GM21423 (cell line): ENCODE results near the gene RAB26.

Experiments used
- ATAC-seq: cut with Tn5 transposase; IDR thresholded peaks from one replicate; pipeline ENCODE4 v1.9.1; 2021; ENCODE audit warnings: mild to moderate bottlenecking, moderate library complexity; ENCODE audit not compliant: unreplicated experiment

RAB26 gene

GRCh38 chr16:2159175-2159838, 10.9 kb downstream of the RAB26 start:
- ATAC-seq, result no peak

DNA sequence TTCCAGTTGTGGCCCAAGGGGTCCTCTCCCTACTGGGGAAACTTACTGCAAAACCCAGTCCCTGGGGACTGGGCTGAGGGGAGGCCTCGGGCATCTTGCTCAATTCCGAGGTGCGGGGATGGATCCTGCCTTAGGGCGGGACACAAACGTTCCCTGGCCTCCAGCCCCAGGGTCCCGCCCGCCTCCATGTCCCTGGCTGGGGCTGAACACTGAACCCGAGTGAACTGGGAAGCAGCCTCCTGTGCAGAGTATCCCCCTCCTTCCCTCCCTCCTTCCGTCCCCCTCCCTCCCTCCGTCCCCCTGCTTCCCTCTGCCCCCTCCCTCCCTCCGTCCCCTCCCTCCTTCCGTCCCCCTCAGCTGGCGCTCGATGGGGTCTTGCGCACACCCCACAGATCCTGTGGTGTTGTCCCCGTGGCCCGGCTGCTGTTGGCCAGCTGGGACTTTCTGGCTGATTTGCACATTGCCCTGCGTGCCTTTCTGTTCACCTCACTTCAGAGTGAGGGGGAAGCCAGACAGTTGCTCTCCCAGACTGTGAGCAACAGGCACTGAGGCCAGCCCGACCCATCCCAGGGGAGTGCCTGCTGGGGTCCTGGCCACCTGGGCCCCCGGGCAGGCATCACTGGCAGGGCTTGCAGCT, 12.6 kb downstream of the RAB26 start:
- ATAC-seq, result no peak

GRCh38 chr16:2161911-2162310, 13.5 kb downstream of the RAB26 start:
- ATAC-seq, result no peak

- no peak for ATAC-seq
Measured at GRCh38 chr16:2162676-2163118, 14.3 kb downstream of the RAB26 start.

GRCh38 chr16:2163211-2163881, 14.9 kb downstream of the RAB26 start:
- ATAC-seq, result no peak

GRCh38 chr16:2165861-2166260, 17.4 kb downstream of the RAB26 start:
- ATAC-seq, result no peak

GRCh38 chr16:2166263-2167067, 18.0 kb downstream of the RAB26 start:
- ATAC-seq, result no peak

DNA sequence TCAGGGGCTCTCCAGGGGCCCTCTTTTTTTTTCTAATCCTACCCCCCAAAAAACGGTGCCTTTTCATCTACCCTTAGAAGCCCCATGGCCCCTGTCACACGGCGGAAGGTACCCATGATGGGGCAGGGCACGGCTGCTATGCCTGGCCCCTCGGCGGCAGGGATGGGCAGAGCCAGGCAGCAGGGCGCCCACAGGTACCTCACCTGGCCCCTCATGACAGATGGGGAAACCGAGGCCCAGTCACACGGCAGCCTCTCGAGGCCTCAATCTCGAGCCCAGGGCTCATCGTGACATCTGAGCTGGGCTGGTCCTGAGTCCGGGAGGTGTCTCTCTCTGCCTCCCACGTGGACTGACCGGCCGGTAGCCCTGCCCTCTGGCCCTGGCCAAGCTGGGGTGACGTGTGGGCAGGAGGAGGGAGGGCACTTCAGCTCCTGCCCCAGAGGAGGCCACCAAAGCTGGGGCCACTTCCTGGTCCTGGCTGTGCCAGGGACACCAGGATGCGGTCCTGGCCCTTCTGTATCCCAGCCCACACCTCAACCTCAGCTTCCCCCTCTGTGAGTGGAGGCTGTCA, 18.7 kb downstream of the RAB26 start:
- ATAC-seq, result no peak

DNA sequence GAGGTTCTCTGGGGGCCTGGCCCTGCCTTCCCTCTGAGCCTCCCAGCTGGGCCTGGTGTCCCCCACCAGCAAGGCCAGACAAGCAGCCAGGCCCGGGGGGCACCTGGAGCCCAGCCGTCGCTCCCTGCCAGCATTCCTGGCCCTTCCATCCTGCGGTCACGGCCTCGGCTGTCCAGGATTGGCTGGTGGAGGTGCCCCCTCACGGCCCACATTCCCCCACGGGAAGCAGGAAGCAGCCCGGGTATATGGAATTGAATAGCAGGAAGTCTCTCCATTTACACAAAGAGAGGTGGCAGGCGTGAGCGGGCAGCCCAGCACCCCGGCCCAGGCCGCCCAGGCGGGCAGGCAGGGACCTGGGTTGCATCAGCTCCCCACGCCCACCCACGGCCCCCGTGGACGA, 21.7 kb downstream of the RAB26 start:
- no peak for ATAC-seq

DNA sequence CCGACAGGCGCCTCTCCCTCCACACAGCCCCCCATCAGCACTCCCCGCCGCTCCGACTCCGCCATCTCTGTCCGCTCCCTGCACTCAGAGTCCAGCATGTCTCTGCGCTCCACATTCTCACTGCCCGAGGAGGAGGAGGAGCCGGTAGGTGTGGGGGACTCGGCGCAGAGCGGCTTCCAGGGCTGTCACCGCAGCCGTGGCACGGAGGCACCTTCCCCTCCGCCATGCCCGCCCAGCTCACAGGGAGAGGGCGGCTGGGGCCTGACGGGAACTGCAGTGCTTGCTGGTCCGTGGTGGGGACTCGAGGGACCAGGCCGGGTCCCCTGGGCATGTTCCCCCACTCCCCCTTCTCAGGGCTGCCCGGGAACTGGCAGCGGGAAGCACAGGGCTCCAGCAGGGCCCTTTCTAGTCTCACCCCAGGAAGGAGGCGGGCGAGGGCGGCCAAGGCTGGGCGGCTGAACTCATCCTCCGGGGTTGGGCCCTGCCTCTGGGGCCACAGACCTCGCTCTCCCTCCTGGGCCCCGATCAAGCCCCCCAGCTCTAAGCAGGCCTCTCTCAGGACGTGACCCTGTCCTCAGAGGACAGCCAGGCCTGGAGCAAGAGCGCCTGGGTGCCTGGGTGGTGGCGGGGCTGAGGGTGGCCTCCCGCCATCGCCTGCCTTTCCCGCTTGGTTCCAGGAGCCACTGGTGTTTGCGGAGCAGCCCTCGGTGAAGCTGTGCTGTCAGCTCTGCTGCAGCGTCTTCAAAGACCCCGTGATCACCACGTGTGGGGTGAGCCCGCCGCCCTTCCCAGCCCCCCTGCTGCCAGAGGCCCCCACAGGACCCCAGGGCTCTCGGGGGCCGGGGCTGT, 22.4 kb downstream of the RAB26 start:
- no peak for ATAC-seq

DNA sequence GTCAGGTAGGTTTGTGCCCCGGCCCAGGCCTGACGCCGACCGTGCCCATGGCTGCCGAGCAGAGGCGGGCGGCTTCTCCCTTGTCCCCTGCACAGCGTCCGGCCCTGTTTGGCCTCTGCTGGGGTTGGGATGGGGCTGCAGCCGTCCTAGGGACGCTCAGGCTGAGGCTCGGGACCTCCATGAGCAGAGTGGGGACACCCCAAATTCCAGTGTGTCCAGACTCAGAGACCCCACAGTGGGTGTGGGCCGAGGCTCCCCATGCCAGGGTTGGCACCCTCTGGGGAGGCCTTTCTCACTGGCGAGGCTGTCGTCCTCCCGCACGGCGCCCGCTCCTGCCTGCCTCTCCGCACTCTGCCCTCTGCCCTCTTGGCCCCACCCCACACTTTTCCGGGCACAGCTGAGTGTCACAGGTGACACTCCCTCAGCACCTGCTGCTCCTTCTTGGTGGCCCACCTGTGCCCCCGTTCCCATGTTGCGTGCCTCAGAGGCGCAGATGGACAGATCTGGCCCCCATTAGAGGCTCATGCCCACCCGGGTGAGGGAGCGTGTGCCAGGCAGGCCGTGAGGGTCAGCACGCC, 23.3 kb downstream of the RAB26 start:
- no peak for ATAC-seq

- ATAC-seq, result no peak
Measured at GRCh38 chr16:2172688-2173335, 24.4 kb downstream of the RAB26 start.

DNA sequence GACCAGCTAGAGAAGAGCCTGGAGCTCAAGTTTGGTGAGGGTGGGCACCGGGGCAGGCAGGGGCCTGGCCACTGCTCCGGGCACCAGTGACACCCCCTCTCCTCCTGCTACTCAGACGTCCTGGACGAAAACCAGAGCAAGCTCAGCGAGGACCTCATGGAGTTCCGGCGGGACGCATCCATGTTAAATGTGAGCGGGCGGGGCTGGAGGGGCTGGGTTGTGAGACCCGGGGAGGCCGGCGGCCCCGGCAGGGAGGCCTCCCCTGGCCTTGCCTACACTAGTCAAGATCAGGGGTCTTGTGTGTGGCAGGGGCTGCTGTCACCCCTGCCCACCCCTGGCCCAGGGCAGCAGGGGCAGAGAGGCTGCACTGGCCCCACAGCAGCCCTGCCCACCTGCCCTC, 24.9 kb downstream of the RAB26 start:
- ATAC-seq, result no peak

- no peak for ATAC-seq
Measured at GRCh38 chr16:2173916-2174315, 25.5 kb downstream of the RAB26 start.

GRCh38 chr16:2174396-2175131, 26.1 kb downstream of the RAB26 start:
- no peak for ATAC-seq

GRCh38 chr16:2175454-2175853, 27.0 kb downstream of the RAB26 start:
- ATAC-seq, result no peak

DNA sequence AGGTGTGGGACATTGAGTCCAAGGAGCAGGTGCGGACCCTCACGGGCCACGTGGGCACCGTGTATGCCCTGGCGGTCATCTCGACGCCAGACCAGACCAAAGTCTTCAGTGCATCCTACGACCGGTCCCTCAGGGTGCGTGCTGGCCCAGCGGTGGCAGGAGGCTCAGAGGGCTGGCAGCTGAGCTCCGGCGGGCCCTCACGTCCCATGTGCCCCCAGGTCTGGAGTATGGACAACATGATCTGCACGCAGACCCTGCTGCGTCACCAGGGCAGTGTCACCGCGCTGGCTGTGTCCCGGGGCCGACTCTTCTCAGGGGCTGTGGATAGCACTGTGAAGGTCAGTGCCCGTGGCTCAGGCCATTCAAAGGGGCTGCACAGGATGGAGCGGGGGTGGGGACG, 27.6 kb downstream of the RAB26 start:
- no peak for ATAC-seq

- ATAC-seq, result no peak
Measured at GRCh38 chr16:2177101-2177500, 28.7 kb downstream of the RAB26 start.

- no peak for ATAC-seq
Measured at GRCh38 chr16:2177561-2177960, 29.1 kb downstream of the RAB26 start.
